ENCODE data around the gene MAL. TPM values are rescaled to one million over a fixed set of nuclear protein-coding genes. Genes with fewer than 3 reads are reported as not detected.

MAL gene
- total and polyA plus RNA-seq, 2 of the 13 experiments (the other 11 are each of a cell fraction or from before 2014, with no cell fraction given): not detected

DNA sequence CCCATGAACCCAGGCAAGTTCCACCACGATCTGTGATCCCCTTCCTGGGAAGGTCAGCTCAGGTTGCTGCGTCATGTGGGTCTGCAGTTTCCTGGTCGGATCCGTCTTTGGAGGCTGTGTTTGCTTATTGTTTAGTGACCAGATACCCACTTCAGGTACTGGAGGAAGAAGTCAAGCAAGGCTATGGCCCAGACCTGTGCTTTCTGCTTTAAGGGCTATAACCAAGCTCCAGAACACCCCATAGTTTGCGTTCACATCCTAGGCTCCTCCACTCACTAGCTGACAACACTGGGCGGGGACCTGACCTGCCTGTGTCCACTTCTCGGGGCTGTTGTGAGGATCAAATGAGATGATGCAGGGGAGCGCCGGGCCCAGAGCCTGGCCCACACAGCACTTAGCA is 44.0 kb downstream of the MAL start (continued):
- TF ChIP-seq THAP7 (CRISPR knock-in tag; IDR thresholded peaks at IDR 0.05) (no peak), ZBTB8A (CRISPR knock-in tag; IDR thresholded peaks at IDR 0.05; ENCODE audit: borderline replicate concordance, low read depth) (no peak), KLF13 (CRISPR knock-in tag; IDR thresholded peaks at IDR 0.05) (no peak), GABPA (IDR thresholded peaks at IDR 0.05; ENCODE audit: low read depth, low read length) (no peak), GABPA (CRISPR knock-in tag; IDR thresholded peaks at IDR 0.05; ENCODE audit: low read depth) (no peak), MAX (IDR thresholded peaks at IDR 0.05) (no peak), LBX2 (CRISPR knock-in tag; IDR thresholded peaks at IDR 0.05; ENCODE audit: borderline replicate concordance) (no peak), HNF4A (CRISPR knock-in tag; IDR thresholded peaks at IDR 0.05) (0 out of 2 replicates have a peak, but pooled peaks have one; percentile 6), RXRB (CRISPR knock-in tag; IDR thresholded peaks at IDR 0.05; ENCODE audit: borderline replicate concordance) (peak; percentile 68; the same call in 1 of the 2 replicates), SMARCE1 (IDR thresholded peaks at IDR 0.05; ENCODE audit: borderline replicate concordance) (no peak), TFAP4 (IDR thresholded peaks at IDR 0.05; ENCODE audit: borderline replicate concordance, low read depth) (no peak), MTA3 (CRISPR knock-in tag; IDR thresholded peaks at IDR 0.05) (no peak), REPIN1 (CRISPR knock-in tag; IDR thresholded peaks at IDR 0.05; ENCODE audit: borderline replicate concordance, low read depth) (no peak), THRA (CRISPR knock-in tag; IDR thresholded peaks at IDR 0.05; ENCODE audit: borderline replicate concordance) (peak; percentile 87; the same call in 1 of the 2 replicates), NFE2L2 (IDR thresholded peaks at IDR 0.05; ENCODE audit: low read length) (peak; percentile 15; the same call in 1 of the 2 replicates), ARNT (IDR thresholded peaks at IDR 0.05) (no peak), ATF6 (CRISPR knock-in tag; conservative IDR thresholded peaks at IDR 0.05) (no peak), RXRA (CRISPR knock-in tag; IDR thresholded peaks at IDR 0.05) (peak; percentile 26; the same call in 1 of the 2 replicates), ZNF143 (CRISPR knock-in tag; IDR thresholded peaks at IDR 0.05) (no peak), BRCA1 (CRISPR knock-in tag; IDR thresholded peaks at IDR 0.05) (no peak), POLR2AphosphoS5 (IDR thresholded peaks at IDR 0.05; ENCODE audit: low read depth, low read length) (no peak), ZNF546 (CRISPR knock-in tag; conservative IDR thresholded peaks at IDR 0.05) (no peak)
- TF ChIP-seq, protein P1, sequence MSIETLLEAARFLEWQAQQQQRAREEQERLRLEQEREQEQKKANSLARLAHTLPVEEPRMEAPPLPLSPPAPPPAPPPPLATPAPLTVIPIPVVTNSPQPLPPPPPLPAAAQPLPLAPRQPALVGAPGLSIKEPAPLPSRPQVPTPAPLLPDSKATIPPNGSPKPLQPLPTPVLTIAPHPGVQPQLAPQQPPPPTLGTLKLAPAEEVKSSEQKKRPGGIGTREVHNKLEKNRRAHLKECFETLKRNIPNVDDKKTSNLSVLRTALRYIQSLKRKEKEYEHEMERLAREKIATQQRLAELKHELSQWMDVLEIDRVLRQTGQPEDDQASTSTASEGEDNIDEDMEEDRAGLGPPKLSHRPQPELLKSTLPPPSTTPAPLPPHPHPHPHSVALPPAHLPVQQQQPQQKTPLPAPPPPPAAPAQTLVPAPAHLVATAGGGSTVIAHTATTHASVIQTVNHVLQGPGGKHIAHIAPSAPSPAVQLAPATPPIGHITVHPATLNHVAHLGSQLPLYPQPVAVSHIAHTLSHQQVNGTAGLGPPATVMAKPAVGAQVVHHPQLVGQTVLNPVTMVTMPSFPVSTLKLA (IDR thresholded peaks at IDR 0.05): no peak

Measured in HepG2 (cell line).